Stimulated activated CD8-positive, alpha-beta memory T cell treated with anti-CD3 and anti-CD28 coated beads, Interleukin-7, amount 100 ng/mL, for 1 hour (primary cell): Measurements from ENCODE around the gene GNB1L.

ENCODE experiments used
- DNase-seq, 2 donors: peaks; one replicate each; pipeline ENCODE4 v3.0.0-alpha.2; 2020; ENCODE audit warnings: low read depth in 2 of 2

The GNB1L gene

GRCh38 chr22:19823191-19823901 lies 31.3 kb downstream of the GNB1L start:
- no peak for DNase-seq

- DNase-seq = no peak
Observed at GRCh38 chr22:19822301-19823117, 32.2 kb downstream of the GNB1L start.

GRCh38 chr22:19821523-19822300 lies 33.0 kb downstream of the GNB1L start:
- no peak for DNase-seq

- no peak for DNase-seq
Observed at GRCh38 chr22:19820880-19821522, 33.7 kb downstream of the GNB1L start.

GRCh38 chr22:19819911-19820879 lies 34.5 kb downstream of the GNB1L start:
- DNase-seq = no peak

DNA sequence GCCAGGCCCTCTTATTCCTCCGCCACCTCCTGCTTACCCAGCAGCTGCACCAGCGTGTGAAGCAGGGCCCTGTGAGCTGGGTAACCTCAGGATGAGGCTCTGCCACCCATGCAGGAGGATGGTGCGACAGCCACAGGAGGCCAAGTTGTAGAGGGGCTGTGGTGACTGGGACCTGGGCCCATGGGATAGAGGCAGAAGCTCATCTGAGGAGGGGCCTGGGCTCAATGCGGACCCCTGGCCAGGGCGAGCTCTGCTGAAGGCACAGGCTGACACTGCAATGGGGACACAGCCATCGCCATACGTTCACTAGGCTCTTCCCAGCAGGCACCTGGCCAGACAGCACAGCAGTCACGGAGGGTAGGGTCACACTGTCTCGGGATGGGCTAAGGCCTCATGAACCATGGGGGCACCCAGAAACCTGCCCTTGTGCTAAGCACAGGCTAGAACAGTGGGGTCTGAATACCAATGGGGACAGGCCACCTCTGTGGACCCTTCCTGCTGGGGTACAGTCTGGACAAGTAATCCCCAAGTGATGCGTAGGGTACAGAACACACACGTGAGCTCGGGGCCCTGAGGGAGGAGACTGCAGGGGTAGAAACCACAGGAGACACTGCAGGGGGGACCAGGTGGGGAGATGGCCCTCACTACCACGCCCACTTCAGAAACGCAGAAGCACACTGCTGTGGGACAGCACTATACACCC lies 35.3 kb downstream of the GNB1L start:
- no peak for DNase-seq

GRCh38 chr22:19818324-19819207 lies 36.1 kb downstream of the GNB1L start:
- no peak for DNase-seq

DNA sequence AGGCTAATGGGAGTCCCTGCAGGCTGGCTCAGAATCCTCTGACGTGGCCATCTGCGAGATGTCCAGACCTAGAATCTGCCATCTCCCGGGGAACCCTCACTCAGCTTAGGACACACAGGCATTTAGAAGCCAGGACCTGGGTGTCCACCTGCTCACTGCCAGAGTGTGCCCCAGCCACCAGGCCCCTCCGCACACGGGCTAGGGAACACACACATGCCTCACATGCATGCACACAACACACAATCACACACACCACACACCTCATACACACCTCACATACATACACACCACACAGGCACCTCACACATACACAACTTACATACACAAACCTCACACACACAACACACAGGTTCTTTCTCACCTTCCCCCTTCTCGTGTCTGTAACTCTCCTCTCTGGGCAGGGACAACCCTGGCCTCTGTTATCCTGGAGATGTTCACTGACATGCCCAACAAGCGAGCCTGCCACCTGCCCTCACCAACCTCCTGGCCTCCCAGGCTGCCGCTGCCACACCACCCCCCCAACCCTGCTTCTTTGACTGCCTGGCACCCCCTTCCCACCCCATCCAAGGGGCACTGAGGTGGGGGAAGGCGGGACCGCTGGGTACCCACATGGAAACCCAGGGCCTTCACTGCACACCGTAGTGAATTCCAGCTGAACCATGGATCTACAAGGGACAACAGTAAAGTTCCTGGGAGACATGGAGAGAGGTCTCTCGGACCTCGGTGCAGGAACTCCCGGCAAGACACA lies 38.1 kb downstream of the GNB1L start:
- DNase-seq = no peak

GRCh38 chr22:19815823-19816290 lies 38.8 kb downstream of the GNB1L start:
- DNase-seq = no peak

DNA sequence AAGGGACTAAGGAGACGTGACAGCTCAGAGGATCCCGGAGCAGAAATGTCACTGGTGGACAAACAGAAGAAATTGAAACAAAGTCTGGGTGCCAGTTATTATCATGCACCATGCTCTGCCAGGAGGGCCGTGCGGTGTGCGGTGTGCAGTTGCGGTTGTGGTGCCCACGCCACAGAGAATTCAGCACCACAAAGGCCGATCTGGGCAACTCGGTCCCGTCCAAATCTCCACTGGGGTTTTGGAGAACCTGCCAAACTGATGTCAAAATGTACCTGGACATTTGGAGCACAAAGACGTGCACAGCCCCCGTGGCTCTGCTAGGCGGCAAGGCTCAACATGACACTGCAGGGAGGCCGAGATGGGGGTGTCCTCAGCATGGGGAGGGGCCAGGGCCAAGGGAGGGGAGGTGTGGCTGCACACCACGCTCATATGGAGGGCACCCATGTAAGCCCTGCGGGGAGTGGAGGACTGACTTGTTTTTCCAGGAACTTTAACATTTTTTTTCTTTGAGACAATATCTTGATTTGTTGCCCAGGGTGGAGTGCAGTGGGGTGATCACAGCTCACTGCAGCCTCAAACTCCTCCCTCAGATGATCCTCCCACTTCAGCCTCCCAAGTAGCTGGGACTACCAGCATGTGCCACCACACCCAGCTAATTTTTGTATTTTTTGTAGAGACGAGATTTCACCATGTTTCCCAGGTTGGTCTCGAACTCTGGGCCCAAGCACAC lies 39.4 kb downstream of the GNB1L start:
- no peak for DNase-seq

DNA sequence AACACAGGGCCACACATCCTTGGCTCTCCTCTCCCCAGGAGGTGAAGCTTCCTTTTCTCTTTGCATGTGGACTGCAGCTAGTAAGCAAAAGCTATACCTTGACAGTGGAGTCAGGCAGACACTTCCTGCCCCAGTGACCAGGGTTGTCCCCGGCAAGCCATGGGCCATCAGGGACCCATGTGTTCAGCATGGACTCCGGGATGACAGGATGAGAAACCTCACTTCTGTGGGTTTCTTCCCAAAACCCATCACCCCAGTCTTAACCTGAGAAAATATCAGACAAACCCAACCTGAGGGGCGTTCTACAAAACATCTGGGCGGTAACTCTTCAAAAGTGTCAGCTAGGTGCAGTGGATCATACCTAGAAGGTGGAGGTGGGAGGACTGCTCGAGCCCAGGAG lies 40.2 kb downstream of the GNB1L start:
- DNase-seq = no peak

- no peak for DNase-seq
Observed at GRCh38 chr22:19812910-19813309, 41.8 kb downstream of the GNB1L start.

- no peak for DNase-seq
Observed at GRCh38 chr22:19811811-19812771, 42.6 kb downstream of the GNB1L start.

DNA sequence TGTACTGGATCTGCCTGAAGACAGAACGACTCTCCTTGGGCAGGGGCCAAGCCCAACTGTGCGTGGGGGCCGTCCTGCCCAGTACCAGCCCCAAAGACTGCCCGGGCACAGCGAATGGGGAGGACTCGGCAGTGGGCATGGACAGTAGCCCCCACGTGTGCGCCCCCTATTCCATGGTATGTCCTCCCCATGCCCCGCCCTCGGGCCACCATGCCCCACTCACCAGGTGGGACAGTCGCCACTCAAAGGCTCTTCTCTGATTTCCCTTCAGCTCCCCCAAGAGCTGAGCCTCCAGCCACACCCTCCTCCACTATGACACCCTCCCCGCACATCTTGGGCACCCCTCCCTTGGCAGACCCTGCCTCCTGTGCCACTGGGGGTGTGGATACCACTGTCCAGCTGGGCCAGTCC lies 43.5 kb downstream of the GNB1L start:
- DNase-seq = no peak

GRCh38 chr22:19810381-19811201 lies 44.1 kb downstream of the GNB1L start:
- DNase-seq = no peak
